Osteocyte (in vitro differentiated cells): ENCODE results near the gene PLXNB3. TPM values are rescaled to one million over a fixed set of nuclear protein-coding genes. Genes with fewer than 3 reads are reported as not detected.
A peak's percentile ranks its signal among the peaks of the same experiment; 100 is the strongest.

ENCODE experiments used
- DNase-seq: peaks from one replicate; pipeline ENCODE4 v3.0.0; 2021; ENCODE audit warnings: mixed read lengths; ENCODE audit not compliant: unreplicated experiment; ENCODE audit errors: extremely low spot score
- H3K27ac Mint-ChIP-seq: one replicate; pipeline ENCODE4 v1.8.0; 2021; ENCODE audit warnings: mild to moderate bottlenecking, mixed read lengths; ENCODE audit not compliant: unreplicated experiment
- H3K27me3 Mint-ChIP-seq: one replicate; pipeline ENCODE4 v1.8.0; 2021; ENCODE audit warnings: mixed read lengths; ENCODE audit not compliant: unreplicated experiment
- H3K36me3 Mint-ChIP-seq: one replicate; pipeline ENCODE4 v1.8.0; 2021; ENCODE audit warnings: mixed read lengths; ENCODE audit not compliant: unreplicated experiment
- H3K4me1 Mint-ChIP-seq: one replicate; pipeline ENCODE4 v1.8.0; 2021; ENCODE audit warnings: mixed read lengths; ENCODE audit not compliant: unreplicated experiment
- H3K4me3 Mint-ChIP-seq: one replicate; pipeline ENCODE4 v1.8.0; 2021; ENCODE audit warnings: mild to moderate bottlenecking, moderate library complexity, mixed read lengths; ENCODE audit not compliant: unreplicated experiment
- H3K9me3 Mint-ChIP-seq: one replicate; pipeline ENCODE4 v1.8.0; 2021; ENCODE audit warnings: mixed read lengths; ENCODE audit not compliant: unreplicated experiment
- CTCF ChIP-seq: fragments of 200-600 bp; sonication (generic); IDR thresholded peaks from 2 replicates; pipeline ENCODE4 v1.5.0; 2021; ENCODE audit warnings: antibody characterized with exemption, mild to moderate bottlenecking, moderate library complexity
- total RNA-seq: library from RNA; stranded (reverse); gene quantifications from 2 replicates; pipeline ENCODE4 v1.2.1, GENCODE V29; 2021

Gene PLXNB3
- total RNA-seq, 1 donor from 2014 or later, result 8.7 TPM

DNA sequence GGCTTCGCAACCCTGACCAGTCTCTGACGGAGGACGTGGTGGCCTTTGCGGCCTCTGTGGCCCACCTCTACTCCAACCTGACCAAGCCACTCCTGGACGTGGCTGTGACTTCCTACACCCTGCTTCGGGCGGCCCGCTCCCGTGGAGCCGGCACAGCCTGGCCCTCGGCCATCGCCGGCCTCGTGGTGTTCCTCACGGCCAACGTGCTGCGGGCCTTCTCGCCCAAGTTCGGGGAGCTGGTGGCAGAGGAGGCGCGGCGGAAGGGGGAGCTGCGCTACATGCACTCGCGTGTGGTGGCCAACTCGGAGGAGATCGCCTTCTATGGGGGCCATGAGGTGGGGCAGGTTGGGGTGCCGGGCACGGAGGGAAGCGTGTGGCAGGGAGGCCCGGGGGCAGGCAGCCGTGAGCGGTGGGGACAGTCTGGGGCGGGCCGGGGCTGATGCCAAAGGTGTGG is 38.2 kb upstream of the PLXNB3 start:
- Mint-ChIP-seq H3K27ac (peak overlapping the region; percentile 77), H3K27me3 (no peaks in the 10 kb centered on the region), H3K4me1 (peaks cover 34% of the 10 kb centered on the region), H3K9me3 (peaks cover 5% of the 10 kb centered on the region), H3K36me3 (peaks cover 9% of the 10 kb centered on the region), H3K4me3 (peak overlapping the region; percentile 58)
- DNase-seq, result no peak
- TF ChIP-seq CTCF, result no peak

DNA sequence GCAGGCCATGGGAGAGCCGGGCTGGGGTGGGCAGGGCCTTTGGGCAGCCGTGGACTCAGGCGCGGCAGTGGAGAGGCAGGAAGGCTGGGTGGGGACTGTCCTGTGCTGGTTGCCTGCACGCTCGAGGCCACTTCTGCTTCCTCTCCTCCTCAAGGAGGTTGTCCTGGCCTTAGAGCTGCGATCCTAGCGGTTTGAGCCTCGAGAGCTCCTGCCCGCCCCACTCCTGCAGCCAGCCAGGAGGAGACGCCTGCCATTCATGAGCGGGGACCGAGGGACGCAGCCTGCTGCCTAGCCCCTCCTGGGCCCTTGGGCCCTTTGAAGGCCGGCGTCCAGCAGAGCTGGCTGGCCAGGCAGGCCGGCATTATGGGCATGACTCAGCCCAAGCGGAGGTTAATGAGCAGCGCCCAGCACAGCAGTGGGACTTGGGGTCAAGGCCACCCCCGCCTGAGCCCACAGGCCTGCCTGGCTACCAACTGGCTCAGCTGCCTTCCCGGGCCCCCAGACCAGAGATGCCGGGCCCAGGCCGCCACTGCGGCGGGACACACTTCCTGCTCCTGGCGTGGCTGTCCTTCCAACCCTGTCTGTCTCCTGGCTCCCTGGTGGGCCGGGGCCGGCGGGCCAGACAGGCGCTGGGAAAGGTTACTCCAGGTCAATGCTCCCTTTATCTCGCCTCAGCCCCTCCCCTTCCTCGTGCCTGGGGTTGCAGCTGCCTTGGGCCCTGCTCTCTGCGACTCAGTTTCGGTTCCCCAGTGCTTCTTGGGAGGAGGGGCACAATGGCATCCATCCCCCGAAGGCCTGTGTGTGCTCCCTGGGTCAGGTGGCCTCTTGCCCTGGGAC is 37.5 kb upstream of the PLXNB3 start:
- peak overlapping the region; percentile 77 for H3K27ac Mint-ChIP-seq
- no peak for TF ChIP-seq CTCF
- peaks cover 12% of the 10 kb centered on the region for H3K36me3 Mint-ChIP-seq
- peaks cover 9% of the 10 kb centered on the region for H3K9me3 Mint-ChIP-seq
- peaks cover 34% of the 10 kb centered on the region for H3K4me1 Mint-ChIP-seq
- H3K4me3 Mint-ChIP-seq, result peak overlapping the region; percentile 58
- no peaks in the 10 kb centered on the region for H3K27me3 Mint-ChIP-seq
- no peak for DNase-seq

GRCh38 chrX:153727123-153727931 is 36.7 kb upstream of the PLXNB3 start:
- peak overlapping the region; percentile 77 for H3K27ac Mint-ChIP-seq
- TF ChIP-seq CTCF, result no peak

DNA sequence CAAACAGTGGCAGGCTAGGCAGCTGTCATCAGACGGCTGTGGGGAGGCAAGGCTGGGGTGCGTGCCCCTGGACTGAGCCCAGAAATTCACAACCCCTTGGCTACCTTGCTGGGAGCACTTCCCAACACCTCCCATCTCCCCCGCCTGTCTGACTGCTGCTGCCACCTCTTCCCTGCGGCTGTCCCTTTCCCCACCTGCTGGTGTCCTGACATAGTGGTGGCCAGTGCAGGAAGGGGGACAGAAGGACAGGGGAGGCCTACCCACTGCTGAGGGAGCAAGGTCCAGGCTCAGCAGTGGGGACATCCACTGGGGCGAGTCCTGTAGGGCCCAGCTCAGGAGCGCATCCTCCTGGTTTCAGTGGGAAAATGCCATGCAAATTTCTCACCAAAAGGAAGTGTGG is 36.0 kb upstream of the PLXNB3 start:
- H3K4me1 Mint-ChIP-seq, result peaks cover 22% of the 10 kb centered on the region
- H3K27ac Mint-ChIP-seq, result no peak overlapping the region
- no peaks in the 10 kb centered on the region for H3K27me3 Mint-ChIP-seq
- H3K9me3 Mint-ChIP-seq, result peaks cover 9% of the 10 kb centered on the region
- H3K4me3 Mint-ChIP-seq, result no peak overlapping the region
- H3K36me3 Mint-ChIP-seq, result peaks cover 14% of the 10 kb centered on the region
- no peak for DNase-seq
- no peak for TF ChIP-seq CTCF

More at GRCh38 chrX:153727123-153727931, 36.7 kb upstream of the PLXNB3 start:
- H3K4me3 Mint-ChIP-seq, result peak overlapping the region; percentile 58
- H3K9me3 Mint-ChIP-seq, result peaks cover 9% of the 10 kb centered on the region
- DNase-seq, result no peak
- H3K36me3 Mint-ChIP-seq, result peaks cover 14% of the 10 kb centered on the region
- no peaks in the 10 kb centered on the region for H3K27me3 Mint-ChIP-seq
- H3K4me1 Mint-ChIP-seq, result peaks cover 29% of the 10 kb centered on the region
